CD4-positive, alpha-beta T cell treated with Interleukin-4 for 4 hours (primary cell): ENCODE measurements around the gene HDAC2.

Experiments
- DNase-seq: peaks from one replicate; pipeline ENCODE4 v3.0.0-alpha.2; 2020

Gene HDAC2

DNA sequence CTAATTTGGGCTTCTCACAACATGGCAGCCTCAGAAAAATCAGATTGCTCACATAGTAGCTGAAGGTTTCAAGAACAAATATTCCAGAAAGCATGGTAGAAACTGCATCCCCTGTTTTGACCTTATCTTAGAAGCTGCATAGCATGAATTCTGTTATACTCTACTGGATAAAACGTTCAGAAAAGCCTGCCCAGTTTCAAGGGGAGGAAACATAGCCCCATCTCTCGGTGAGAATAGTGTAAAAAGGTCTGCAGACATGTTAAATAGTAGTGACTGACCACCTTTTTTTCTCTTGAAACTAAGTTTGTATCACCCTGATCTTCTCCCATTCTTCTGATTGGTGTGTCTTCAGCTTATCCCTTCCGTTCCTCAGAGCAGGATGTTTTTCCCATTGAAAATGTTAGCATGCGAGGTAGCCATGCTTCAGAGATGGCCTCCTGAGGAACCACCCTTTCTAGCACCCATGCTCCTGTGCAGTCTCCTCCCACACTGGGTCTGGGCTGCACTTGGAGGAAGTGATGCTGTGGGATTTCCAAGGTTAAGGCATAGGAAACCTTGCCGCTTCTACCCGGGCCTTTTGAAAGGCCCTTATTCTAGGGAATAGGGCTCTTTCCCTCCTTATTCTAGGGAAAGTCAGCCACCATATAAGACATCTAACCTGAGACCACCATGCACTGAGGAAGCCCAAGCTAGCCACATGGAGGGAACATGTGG lies 63.7 kb downstream of the HDAC2 start:
- DNase-seq, result no peak

DNA sequence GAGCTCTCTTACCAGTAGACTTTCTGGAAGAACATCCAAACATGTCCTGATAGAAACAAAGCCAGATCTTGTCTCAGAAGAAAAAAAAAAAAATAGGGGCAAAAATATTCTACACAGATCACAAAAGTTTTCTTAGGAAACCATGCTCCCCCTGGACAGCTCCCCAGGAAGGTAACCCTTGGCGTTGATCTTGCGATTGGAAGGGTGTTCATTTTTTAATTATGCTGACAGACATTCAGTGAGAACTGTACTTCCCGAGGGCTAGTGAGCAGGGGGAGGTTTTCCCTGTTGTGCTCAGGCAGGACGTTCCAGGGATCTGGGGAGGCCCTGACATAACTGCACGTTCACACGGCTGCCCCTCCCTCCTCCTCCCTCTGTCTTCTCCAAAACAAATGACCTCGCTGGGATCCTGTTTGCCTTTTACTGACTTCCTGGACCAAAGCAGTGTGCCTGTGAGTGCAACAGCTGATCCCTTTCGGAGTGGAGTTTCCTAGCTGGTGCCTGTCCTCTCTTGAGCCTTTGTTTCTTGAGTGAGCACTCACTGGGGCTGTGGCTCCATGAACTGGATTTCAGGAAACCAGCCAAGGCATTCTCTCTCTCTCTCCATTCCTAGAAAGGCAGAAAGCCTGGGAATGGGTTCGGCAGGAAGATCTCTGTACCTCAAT lies 67.2 kb downstream of the HDAC2 start:
- no peak for DNase-seq

GRCh38 chr6:113901482-113901881 lies 69.5 kb downstream of the HDAC2 start:
- no peak for DNase-seq

DNA sequence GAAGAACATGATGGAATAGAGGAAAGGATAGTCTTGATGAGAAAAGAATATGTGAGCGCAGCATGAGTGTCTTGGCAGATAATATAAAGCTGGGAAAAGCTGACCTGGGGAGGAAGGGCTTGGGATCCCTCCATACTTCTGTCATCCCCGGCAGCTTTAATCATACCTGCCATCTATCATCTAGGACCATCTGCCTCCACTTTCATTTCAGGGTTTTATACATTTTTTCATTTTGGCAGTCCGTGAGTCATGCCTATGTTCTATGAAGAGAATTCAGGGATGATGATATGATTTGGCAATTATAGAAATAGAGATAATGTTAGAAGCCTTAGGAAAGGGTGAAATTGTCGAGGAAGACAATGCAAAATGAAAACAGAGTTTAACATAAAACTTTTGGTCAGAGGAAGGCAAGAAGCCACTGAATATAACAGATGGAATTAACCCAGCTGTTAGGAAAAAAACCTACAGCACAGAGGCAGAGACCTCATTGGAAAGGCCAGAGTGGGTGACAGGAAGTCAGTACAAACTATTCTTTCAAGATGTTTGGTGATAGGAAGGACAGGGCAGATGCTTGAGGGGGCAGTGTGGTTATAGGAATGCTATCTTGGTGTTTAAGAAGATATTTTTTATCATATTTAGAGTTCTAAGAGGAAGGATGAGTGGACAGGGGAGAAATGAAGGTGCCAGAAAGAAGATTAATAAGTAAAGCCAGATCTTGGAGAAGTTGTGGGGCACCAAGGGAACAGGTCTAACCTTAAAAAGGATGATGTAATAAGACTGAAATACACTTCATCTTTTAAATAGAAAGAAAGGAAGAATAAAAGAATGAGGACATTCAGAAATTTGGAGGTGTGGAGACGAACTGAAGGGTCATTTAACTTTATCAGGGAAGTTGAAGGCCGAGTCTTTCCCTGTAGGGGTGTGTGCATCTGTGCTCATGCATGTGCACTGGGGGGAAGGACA lies 76.0 kb downstream of the HDAC2 start:
- no peak for DNase-seq

DNA sequence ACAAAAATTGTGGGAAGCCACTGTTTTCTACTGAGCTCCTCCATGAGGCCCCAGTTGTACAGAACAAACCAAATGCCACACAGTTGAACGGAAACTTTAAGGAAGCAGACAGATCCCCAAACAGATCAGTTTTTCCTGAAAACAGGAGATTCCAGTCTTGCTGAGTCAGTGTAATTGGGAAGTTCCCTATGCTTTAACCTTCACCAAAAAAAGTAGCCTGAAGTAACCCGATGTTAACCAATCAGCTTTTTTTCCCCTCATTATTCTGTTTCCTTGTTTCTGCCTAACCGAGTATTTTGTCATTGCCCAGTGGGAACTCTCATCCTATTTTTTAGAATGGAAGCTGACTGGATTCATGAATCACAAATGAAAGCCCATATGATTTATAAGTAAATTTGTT lies 77.1 kb downstream of the HDAC2 start:
- no peak for DNase-seq

DNA sequence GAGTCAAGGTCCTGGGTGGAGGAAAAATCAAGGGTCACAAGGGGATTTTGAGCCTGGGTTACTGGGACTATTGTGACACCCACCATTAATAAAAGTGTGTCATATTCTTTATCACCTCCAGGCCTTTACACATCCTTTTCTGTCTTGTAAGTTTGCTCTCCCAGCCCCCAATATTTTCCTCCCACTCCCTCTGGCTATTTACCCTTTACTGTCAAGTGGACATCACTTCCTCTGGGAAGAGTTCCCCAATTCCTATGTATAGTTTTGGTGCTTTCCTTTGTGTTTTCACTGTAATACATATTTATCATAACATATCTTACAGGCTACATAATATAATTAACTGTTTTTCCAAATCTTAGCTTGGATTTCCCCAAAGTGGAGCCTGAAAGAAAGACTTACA lies 77.5 kb downstream of the HDAC2 start:
- DNase-seq, result no peak

DNA sequence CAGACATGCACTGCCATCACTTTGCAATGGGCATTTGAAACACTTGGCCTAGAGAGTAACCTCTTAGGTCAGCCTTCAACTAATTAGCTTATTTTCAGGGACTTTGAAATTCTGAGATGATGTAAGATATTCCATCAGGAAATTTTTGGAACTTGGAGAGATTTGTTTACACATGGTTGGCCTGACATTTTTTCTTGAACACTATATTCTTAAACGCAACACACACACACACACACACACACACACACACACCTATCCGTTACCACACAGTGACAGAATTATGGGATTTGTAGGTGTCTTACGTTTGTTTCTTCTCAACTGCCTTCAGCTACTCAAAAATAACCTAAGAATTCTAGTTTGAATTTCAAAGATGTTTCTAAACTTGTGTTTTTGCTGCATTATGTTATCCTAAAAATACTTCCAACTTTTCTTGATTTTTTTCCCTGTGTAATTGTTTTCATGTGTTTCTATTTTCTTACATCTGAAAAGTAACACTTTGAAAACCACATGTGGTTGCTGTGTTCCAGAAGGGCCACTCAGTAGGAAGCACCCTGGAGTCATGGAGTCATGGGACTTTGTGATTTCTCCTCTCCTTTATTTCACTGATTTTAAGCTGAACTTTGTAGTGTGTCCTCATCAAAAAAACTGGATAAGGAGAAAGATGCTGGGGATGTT lies 81.9 kb downstream of the HDAC2 start:
- DNase-seq, result no peak

DNA sequence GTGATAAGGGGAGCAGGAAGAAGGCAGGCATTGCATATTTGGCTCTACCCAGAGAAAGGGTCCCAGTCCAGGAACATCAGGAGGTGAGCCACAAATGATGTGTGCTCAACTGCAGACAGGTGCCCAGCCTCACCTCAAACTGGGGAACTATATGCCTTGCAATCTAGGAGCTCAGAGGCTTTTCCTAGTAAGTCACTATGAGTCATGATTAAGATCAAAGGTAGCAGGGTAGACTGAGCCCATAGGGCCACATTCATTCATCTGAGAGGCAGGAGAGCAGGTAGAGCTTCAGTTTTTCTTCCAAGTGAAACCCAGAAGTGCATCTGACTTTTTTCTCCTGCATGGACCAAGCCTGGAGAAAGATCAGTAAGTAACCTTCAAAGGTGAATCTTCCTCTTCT lies 82.5 kb downstream of the HDAC2 start:
- DNase-seq, result no peak

DNA sequence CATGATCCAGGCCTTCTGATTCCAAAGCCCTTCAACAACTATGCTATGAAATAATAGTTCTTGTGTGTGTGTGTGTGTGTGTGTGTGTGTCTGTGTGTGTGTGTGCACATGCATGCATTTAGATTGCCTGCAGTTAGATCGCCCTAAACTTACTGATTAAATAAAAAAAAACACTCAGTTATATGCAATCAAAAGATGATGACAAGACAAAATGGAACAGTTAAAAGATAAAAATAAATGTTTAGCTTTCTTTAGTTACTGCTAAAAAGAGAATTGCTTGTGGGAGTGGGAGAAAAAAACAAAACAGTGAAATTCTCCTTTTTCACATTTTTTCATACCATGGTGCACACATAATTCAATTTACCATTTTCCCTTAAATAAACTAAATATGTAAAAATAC lies 84.4 kb downstream of the HDAC2 start:
- no peak for DNase-seq

DNA sequence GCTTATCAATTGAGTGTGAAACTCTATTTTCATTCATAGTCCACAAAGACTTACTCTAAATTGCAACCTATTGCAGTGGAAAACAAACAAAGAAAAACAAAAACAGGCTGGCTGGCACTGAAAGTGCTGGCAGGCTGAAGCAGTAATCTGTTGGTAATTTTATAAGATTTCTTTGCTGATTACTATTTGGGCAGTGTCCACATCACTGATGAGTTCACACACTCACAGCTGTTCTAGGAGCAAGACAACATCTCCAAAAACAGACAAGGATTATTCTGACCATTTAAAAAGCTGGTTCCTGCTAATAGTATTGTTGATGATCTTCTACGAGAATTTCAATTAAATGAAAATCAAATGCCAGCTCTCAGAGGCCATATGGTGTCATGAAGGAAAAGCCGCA lies 86.9 kb downstream of the HDAC2 start:
- no peak for DNase-seq
